Fibroblast of skin of right quadriceps (primary cell): ENCODE measurements around the gene LATS1.

Experiments
- DNase-seq: peaks from one replicate; pipeline ENCODE4 v3.0.0-alpha.2; 2013

Gene LATS1

GRCh38 chr6:149648148-149649145 is 69.5 kb downstream of the LATS1 start, which contains the start of gene KATNA1:
TSS of gene KATNA1 (minus strand) at chr6:149648714. CDS start at chr6:149638547, 10,167 bp downstream.
- peak; percentile 75 for DNase-seq

- no peak for DNase-seq
Measured at GRCh38 chr6:149646599-149646998, 71.3 kb downstream of the LATS1 start.

- peak; percentile 5 for DNase-seq
Measured at GRCh38 chr6:149642829-149643580, 74.9 kb downstream of the LATS1 start.

GRCh38 chr6:149636124-149636523 is 81.8 kb downstream of the LATS1 start:
- peak; percentile 62 for DNase-seq

- no peak for DNase-seq
Measured at GRCh38 chr6:149634315-149634714, 83.6 kb downstream of the LATS1 start.

- DNase-seq = no peak
Measured at GRCh38 chr6:149628875-149629510, 88.9 kb downstream of the LATS1 start.

- DNase-seq = no peak
Measured at GRCh38 chr6:149627672-149628071, 90.2 kb downstream of the LATS1 start.

- DNase-seq = no peak
Measured at GRCh38 chr6:149615805-149616204, 102.1 kb downstream of the LATS1 start.

- DNase-seq = peak; percentile 32
Measured at GRCh38 chr6:149614337-149614736, 103.6 kb downstream of the LATS1 start.

GRCh38 chr6:149608381-149608982 is 109.4 kb downstream of the LATS1 start:
- no peak for DNase-seq
